HK-2 (cell line): ENCODE data around the gene PGM5.
"Not testable (repeated sequence)": the region's sequence is repeated elsewhere in the genome, so short reads cannot be mapped to it uniquely, and the experiment has no call there.

Experiments
- DNase-seq: peaks from one replicate; pipeline ENCODE4 v3.0.0-alpha.2; 2018; ENCODE audit not compliant: unreplicated experiment

Gene PGM5

GRCh38 chr9:68377723-68378122, 21.3 kb downstream of the PGM5 start:
- DNase-seq = not testable (repeated sequence)

GRCh38 chr9:68383894-68384293, 27.5 kb downstream of the PGM5 start:
- DNase-seq = not testable (repeated sequence)

GRCh38 chr9:68389558-68389957, 33.1 kb downstream of the PGM5 start:
- DNase-seq = not testable (repeated sequence)

DNA sequence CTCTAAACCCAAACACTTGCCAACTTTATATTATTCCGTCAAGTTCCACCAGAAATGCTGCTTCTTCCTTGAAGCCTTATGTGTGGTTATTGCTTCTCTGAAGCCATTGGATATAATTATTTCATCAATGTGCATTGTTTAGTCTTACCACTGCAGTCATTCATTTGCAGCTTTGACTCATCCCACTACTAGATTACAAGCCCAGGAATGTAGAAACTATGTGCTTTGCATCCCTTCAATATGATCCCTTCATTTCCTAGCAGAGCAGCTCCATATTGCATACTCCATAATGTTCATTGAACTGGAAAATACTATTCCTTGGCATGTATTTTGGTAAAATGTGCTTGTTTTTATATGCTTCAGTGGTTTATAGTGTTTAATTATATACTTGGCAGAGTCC, 34.3 kb downstream of the PGM5 start:
- DNase-seq = not testable (repeated sequence)

DNA sequence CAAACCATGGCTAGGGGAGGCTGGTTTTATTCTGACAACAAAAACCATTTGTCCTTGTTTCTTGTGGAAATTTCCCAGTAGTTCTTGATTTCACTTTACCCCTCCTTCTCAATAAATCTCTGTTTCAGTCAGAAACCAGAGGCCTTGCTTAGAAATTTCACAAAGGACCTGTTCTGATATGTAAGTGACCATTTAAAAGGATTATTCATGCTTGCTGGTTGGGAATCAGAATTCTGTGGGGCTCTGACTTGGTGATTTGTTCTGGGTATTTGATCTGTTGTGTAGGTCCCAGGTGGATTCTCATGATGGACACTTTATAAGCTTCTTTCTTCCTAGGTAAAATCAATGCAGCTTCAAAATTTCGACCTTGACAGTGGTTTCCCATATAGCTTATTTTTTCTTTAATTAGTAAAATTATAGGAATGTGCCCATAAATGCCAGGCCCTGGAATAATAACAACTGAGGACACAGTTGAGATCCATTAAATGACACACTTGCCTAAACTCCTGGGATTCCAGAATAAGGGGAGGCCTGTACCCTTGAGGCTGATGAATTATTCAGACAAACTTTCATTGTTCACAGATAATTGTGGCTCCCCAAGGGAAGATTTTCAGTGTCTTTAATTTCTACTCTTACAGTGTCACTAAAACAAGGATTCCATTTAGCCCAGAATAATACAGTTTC, 40.1 kb downstream of the PGM5 start:
- DNase-seq = not testable (repeated sequence)

GRCh38 chr9:68397095-68397423, 40.6 kb downstream of the PGM5 start:
- not testable (repeated sequence) for DNase-seq

- DNase-seq = not testable (repeated sequence)
These were observed 41.4 kb downstream of the PGM5 start for GRCh38 chr9:68397796-68398195.

- DNase-seq = not testable (repeated sequence)
These were observed 41.9 kb downstream of the PGM5 start for GRCh38 chr9:68398324-68398723.

DNA sequence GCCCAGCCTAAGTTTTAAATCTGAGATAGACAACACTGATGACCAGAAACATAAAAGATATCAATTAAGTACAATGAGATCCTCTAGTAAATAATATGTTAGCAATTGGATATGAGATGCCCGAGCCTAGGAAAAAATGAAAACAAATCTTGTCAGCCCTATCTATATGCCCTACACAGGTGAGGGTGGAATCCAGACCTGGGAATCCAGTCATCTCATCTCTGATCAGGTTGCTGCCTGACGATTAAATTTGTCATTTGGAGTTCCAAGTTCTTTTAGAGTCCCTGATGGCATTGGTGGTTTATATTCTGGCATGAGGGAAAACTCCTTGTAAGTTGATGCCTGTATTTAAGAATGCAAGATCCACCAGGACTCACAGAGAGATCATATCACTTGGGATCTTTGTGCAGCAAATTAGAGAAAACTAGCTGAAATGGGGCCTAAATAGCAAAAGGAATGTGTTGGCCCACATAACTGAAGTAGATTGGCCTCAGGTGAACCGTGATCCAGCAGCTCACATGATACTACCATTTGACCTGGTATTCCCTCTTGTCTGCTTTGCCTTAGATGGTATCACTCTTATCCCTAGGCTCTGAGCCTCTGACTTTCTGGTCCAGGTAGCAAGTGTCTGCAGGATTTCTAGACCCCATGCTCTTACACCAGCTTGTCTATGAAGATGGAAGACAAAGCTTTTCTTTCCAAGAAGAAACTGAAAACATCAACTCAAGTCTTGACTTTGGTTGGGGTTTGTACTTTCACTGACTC, 48.2 kb downstream of the PGM5 start:
- not testable (repeated sequence) for DNase-seq

DNA sequence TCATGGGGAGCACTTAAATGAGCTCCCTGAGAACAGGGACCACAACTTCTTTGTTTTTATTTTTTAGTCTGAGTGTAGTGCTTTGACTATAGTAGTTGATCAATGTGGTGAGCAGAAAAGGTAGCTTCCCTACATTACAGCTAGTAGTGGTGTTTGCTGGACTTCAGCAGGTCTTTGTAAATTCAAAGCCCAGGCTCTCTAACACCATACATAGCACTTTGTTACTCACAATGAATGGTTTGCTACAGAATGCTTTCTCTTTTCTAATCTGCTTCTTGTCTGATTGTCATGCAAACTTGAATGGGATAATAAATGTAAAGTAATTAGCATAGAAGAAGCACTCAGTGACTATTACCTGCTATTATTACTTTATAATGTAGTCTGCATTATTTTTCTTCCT, 55.5 kb downstream of the PGM5 start:
- DNase-seq = not testable (repeated sequence)

DNA sequence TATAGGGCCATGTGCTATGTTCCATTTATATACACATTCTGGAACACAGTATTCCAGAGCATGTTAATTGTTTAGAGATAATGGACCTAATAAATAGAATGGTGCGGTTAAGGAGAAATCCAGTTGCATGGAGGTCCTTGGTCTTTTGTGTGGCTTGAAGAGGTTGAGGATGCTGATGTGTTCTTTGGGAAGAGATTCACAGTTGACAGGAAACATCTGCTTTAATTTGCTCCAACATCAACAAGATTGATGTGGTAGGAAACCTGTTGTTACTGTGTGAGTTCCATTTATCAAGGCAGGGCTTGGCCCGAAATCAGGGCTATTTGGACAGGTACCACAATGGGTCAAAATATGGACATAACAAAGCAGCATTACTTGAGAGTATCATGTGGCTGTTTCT, 56.3 kb downstream of the PGM5 start:
- not testable (repeated sequence) for DNase-seq

DNA sequence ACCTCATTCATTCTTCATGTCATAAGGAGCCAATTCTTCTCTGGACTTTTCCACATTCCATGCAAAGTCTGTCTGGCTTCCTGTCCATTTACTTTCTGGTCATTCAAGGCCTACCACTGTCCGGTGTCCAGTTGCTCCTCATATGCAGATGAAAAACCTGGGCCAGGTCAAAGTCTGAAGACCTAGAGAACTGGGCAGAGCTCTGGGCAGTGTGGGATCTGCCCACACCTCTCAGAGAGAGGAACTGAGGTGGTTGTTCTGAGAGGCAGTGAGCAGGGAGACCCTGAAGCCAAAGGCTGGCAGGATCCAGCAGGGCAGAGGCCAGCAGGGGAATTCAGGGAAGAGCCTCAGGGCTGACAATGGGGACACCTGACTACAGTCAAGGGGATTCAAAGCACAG, 58.7 kb downstream of the PGM5 start:
- DNase-seq = not testable (repeated sequence)

GRCh38 chr9:68416936-68417564, 60.6 kb downstream of the PGM5 start:
- no peak for DNase-seq

DNA sequence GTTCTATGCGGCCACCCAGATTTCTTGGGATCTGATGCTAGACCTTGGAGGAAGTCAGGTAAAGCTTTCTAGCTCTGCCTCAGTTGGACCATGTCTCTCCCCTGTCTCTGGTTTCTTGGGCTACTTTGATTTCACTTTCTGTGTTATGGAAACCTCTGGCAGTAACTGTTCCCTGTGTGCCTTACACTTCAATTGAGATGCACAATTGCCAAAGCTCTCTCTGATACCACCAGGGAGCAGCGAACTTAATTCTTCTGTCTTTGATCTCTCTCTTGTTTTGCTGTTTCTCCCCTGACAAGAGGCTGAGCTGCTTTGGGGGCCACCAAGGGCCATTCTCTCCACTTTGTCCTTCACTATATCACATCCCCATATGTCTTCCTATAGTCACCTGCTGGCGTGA, 61.4 kb downstream of the PGM5 start:
- DNase-seq = no peak

DNA sequence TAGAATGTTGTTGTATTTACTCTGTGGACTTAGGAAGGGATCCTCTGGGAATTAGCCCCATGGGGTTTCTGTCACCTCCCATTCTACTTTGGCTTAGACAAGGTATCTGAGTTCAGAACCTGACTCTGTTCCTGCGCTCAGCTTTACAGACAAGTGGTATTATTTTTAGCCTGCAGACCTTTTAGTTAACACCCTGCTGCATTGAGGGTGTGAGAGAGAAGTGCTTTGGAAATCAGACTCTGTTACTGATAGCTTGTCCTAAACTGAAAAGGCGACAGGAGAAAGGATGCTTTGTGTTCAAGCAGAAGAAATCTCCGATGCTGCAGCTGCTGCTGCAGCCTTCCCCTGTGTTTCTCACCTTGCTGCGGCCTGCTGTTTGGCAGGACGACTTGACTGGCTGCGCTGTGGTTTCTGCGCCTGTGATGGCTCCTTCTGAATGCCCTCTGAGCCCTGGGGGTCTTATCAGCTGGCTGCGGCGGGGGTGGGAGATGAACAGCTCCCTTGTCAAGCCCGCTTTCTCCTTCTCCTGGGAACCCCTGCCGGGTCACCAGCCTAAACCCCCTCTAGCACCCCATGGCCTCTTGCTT, 61.9 kb downstream of the PGM5 start:
- DNase-seq = no peak

DNA sequence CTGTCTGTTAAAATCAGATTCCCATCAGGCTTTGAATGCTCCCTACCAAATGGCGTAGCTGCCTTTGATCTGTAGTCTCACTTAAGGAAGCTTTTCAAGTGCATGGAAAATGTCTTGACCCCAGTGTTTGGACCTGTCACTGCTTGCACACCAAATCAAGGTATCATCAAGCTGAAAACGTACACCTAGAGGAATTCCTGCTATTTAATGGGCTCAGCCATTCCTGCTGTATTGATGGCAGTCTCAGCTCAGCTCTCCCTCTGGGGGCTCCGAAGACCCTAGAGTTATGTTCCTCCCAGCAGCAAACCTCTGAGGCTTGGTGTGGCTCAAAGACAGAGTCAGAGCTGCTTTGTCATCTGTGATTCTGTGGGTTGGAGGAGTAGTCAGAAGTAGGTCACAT, 63.5 kb downstream of the PGM5 start:
- DNase-seq = no peak

GRCh38 chr9:68426755-68427154, 70.3 kb downstream of the PGM5 start:
- DNase-seq = no peak

- DNase-seq = no peak
These were observed 71.0 kb downstream of the PGM5 start for GRCh38 chr9:68427216-68427977.

DNA sequence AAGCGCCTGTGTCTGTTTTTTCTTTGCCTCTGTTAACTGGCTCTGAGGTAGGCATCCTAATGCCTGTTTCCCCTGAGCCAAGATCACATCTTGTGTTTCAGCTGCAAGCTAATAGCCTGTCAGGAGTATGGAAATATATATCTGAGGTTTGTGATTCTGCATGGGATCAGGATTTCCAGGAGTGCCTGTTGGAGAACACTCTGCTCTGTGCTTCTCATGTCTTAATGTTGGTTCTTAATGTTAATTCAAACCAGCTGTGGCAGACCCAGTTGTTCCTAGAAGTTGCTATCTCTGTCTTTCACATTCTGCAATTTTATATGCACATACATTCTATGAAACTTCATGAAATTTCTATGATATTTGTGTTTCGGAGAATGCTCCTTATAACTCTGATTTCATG, 72.1 kb downstream of the PGM5 start:
- DNase-seq = no peak

- no peak for DNase-seq
These were observed 73.2 kb downstream of the PGM5 start for GRCh38 chr9:68429631-68430030.

GRCh38 chr9:68431307-68431706, 74.9 kb downstream of the PGM5 start:
- no peak for DNase-seq
